HG03457 (cell line): ENCODE measurements around the gene PADI6.
"Not testable (repeated sequence)": the region's sequence is repeated elsewhere in the genome, so short reads cannot be mapped to it uniquely, and the experiment has no call there.

Source experiments
- ATAC-seq: cut with Tn5 transposase; IDR thresholded peaks from one replicate; pipeline ENCODE4 v1.9.1; 2021; ENCODE audit warnings: moderate number of reproducible peaks; ENCODE audit not compliant: unreplicated experiment

PADI6 gene

GRCh38 chr1:17371896-17372295 is at the start of gene PADI6:
TSS of gene PADI6 (plus strand) at chr1:17372196. CDS start at chr1:17372246, 50 bp downstream.
- no peak for ATAC-seq

DNA sequence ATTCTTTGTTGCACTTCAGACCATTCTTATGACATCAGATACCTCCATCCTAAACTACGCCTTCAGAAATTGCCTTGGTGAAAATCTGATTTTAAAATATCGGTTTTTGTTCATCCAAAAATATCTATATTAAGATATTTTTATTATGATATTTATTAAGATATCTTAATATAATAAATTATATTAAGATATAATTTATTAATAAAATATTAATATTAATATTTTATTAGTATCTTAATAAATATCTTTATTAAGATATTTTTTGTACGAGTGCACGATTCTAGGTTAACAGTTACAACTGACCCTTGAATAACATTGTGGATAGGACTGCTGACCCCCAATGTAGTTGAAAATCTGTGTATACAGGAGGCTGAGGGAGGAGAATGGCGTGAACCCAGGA is 43.1 kb upstream of the PADI6 start:
- no peak for ATAC-seq

GRCh38 chr1:17329610-17330009 is 42.4 kb upstream of the PADI6 start:
- no peak for ATAC-seq

- no peak for ATAC-seq
These were observed 41.1 kb upstream of the PADI6 start for GRCh38 chr1:17330856-17331255.

DNA sequence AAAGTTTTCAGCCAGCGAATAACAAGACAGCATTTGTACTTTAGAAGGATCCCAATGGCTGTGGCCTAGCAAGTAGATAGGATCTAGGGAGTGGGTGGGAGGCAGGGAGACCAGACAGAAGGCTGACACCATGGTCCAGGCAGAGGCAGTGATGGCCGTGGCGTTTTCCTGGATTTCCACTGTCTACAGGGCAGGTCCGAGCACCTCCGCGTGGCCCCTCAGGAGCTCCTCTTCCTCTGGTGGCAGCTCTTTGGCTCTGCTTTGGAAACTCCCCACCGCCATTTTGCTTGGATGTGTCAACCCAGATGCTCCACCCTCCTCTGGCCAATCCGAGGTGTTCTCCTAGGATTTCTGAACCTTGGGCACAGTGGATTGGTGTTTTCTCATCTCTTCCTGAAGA is 38.9 kb upstream of the PADI6 start:
- no peak for ATAC-seq

GRCh38 chr1:17335821-17336710 is 35.9 kb upstream of the PADI6 start:
- ATAC-seq: no peak

- ATAC-seq: no peak
These were observed 33.1 kb upstream of the PADI6 start for GRCh38 chr1:17338706-17339493.

DNA sequence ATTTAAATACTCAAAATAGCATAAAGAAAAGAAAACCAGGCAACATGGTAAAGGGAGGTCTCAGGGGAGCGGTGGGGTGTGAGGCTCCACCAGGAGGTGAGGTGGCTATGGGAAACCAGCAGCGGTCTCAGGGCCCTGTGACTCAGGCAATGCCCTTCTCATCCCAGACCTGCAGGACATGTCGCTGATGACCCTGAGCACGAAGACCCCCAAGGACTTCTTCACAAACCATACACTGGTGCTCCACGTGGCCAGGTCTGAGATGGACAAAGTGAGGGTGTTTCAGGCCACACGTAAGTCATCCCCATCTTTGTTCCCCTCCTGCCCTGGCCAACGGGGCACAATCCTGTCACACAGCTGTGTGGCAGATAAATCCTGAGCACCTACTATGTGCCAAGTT is 32.5 kb upstream of the PADI6 start:
- no peak for ATAC-seq

DNA sequence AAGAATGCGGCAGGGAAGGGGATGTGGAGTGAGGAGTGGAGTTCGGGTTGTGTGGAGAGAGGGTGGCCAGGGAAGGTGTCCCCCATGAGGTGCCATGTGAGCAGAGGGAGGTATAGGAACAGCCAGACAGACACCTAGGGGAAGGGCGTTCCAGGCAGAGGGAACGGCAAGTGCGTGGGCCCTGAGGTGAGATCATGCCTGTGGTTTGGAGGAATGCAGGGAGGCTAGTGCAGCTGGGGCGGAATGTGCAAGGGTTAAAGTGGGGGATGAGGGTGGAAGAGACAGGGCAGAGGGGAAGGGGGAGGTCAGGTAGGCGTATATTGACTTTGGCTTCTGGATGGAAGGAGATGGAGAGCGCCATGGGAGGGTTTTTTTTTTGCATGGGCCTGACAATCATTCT is 31.6 kb upstream of the PADI6 start:
- ATAC-seq: no peak

DNA sequence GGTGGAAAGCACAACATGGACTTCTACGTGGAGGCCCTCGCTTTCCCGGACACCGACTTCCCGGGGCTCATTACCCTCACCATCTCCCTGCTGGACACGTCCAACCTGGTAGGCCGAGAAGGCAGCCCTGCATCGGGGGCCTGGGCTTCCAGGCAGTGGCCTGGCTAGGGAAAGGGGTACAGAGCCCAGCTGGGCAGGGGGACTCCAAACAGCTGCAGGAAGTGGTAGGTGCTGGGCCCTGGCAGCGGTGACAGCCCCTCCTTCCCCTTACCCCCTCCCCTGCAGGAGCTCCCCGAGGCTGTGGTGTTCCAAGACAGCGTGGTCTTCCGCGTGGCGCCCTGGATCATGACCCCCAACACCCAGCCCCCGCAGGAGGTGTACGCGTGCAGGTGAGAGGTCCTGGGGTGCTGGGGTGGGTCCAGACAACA is 30.0 kb upstream of the PADI6 start:
- no peak for ATAC-seq

DNA sequence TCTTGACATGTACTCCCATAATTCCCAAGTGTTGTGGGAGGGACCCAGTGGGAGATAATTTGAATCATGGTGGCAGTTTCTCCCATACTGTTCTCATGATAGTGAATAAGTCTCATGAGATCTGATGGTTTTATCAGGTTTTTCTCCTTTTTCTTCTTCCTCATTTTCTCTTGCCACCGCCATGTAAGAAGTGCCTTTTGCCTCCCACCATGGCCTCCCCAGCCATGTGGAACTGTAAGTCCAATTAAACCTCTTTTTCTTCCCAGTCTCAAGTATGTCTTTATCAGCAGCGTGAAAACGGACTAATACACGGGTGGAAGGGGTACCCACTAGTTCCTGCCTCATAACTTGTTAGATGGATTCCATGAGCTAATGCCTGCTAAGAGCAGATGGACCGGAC is 26.5 kb upstream of the PADI6 start:
- ATAC-seq: not testable (repeated sequence)

- ATAC-seq: no peak
These were observed 25.8 kb upstream of the PADI6 start for GRCh38 chr1:17346046-17346789.

DNA sequence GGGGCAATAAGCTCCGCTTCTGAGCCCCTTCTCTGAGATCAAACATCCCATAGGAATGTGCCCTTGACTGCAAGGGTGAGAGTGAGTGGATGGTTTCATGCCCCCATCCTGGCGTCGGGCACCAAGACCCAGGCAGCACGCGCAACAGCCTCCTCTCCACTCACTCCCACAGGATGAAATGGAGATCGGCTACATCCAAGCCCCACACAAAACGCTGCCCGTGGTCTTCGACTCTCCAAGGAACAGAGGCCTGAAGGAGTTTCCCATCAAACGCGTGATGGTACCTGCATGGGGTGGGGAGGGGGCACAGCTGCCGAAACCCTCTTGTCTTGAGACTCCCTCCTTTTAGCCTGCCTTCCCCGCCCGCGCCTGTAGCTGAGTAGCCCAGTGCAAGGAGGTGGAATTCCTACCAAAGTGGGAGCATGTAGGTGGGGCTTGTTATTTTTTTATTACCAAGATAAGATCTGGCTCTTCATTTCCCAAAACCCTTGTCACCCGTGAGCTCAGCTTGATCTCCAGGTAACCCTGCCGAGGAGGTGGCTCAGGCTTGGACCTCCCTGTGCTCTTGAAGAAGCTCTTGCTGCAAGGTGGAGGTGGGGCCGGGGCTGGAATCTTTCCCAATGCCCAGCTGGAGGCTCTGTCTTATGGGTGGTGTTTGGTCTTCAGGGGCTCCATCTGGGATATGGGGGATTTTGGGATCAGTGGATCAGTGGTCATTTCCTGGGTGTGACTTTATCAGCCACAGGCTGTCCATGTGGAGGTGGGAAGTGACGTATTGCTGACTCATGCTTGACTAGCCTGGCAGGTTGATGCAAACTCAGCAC is 24.0 kb upstream of the PADI6 start:
- no peak for ATAC-seq

GRCh38 chr1:17348593-17349234 is 23.3 kb upstream of the PADI6 start:
- no peak for ATAC-seq

- no peak for ATAC-seq
These were observed 21.9 kb upstream of the PADI6 start for GRCh38 chr1:17350083-17350482.

GRCh38 chr1:17350928-17351446 is 21.0 kb upstream of the PADI6 start:
- ATAC-seq: no peak

DNA sequence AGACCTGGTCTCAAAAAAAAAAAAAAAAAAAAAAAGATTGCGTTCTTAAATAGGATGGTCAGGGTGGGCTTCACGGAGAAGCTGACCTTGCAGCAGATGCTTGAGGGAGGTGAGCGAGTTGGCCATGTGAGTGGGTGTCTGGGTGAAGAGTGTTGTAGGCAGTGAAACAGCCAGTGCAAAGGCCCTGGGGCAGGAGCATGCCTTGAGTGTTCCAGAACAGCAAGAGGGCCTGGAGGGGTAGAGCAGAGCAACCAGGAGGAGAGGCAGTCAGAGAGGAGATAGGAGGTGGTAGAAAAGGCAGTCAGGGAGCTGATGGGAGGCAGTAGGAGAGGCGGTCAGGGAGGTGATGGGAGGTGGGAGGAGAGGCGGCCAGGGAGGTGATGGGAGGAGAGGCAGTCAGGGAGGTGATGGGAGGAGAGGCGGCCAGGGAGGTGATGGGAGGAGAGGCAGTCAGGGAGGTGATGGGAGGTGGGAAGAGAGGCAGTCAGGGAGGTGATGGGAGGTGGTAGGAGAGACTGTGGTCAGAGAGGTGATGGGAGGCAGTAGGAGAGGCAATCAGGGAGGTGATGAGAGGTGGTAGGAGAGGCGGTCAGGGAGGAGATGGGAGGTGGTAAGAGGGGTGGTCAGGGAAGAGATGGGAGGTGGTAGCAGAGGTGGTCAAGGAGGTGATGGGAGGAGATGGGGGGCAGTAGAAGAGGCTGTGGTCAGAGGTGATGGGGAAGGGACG is 20.2 kb upstream of the PADI6 start:
- no peak for ATAC-seq

- no peak for ATAC-seq
These were observed 19.5 kb upstream of the PADI6 start for GRCh38 chr1:17352419-17352909.

DNA sequence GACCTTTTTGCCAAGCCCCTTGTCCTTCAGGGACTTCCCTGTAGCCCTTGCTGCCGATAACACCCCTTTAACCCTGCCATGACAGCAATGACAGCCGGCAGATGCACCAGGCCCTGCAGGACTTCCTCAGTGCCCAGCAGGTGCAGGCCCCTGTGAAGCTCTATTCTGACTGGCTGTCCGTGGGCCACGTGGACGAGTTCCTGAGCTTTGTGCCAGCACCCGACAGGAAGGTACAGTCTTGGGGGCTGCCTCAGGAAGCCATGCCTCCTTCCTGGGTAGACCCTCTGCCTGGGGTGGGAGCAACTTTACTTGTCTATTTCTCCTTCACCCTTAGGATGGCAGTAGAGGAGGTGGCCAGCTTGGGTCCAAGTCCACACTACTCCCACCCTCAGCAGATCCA is 16.1 kb upstream of the PADI6 start:
- ATAC-seq: no peak
